Fibroblast of pulmonary artery (primary cell): ENCODE measurements around the gene TMOD1.

Source experiments
- DNase-seq: peaks from one replicate; pipeline ENCODE4 v3.0.0-alpha.2; 2010; ENCODE audit warnings: low read depth
- H3K4me3 ChIP-seq: replicated peaks from 2 replicates; pipeline ENCODE4 v1.5.1; 2011; ENCODE audit warnings: low read depth, mild to moderate bottlenecking, control low read depth, low read length, moderate library complexity
- CTCF ChIP-seq: IDR thresholded peaks from 2 replicates; pipeline ENCODE4 v1.5.1; 2011; ENCODE audit warnings: mild to moderate bottlenecking, control low read depth, low read length, inconsistent platforms; ENCODE audit errors: missing control alignments

Gene TMOD1

GRCh38 chr9:97526895-97527575 lies 25.6 kb downstream of the TMOD1 start:
- DNase-seq = no peak
- no peak overlapping the region for H3K4me3 ChIP-seq
- TF ChIP-seq CTCF = no peak

- no peak for DNase-seq
- no peak overlapping the region for H3K4me3 ChIP-seq
- TF ChIP-seq CTCF = no peak
Observed at GRCh38 chr9:97527626-97528528, 26.4 kb downstream of the TMOD1 start.

GRCh38 chr9:97528529-97529230 lies 27.2 kb downstream of the TMOD1 start:
- no peak for DNase-seq
- H3K4me3 ChIP-seq = no peak overlapping the region
- TF ChIP-seq CTCF = no peak

GRCh38 chr9:97529363-97530076 lies 28.1 kb downstream of the TMOD1 start:
- no peak for TF ChIP-seq CTCF
- peak; percentile 12 for DNase-seq
- no peak overlapping the region for H3K4me3 ChIP-seq

GRCh38 chr9:97531888-97532376 lies 30.5 kb downstream of the TMOD1 start:
- TF ChIP-seq CTCF = no peak
- DNase-seq = no peak
- no peak overlapping the region for H3K4me3 ChIP-seq

- H3K4me3 ChIP-seq = no peak overlapping the region
- DNase-seq = no peak
- no peak for TF ChIP-seq CTCF
Observed at GRCh38 chr9:97534185-97534584, 32.7 kb downstream of the TMOD1 start.
